Measurements from ENCODE around the gene MT1M. TPM values are rescaled to one million over a fixed set of nuclear protein-coding genes. Genes with fewer than 3 reads are reported as not detected.
"Not testable (repeated sequence)": the region's sequence is repeated elsewhere in the genome, so short reads cannot be mapped to it uniquely, and the experiment has no call there.

Gene MT1M
- not detected for total RNA-seq (2013)
- polyA plus RNA-seq (not detected), polyA minus RNA-seq (not detected in 2 replicates), total RNA-seq (0 to 0.05 (median 0) reads per million in 11 experiments)

- H3K4me1 Mint-ChIP-seq: peaks cover 27% of the 10 kb centered on the region
- H3K27me3 Mint-ChIP-seq (ENCODE audit: low read depth in 3 of 3): peaks cover 73 to 93% (median 89%) of the 10 kb centered on the region in 3 donors
- H4K20me1 ChIP-seq (ENCODE audit: insufficient read depth, low read length): no peaks in the 10 kb centered on the region
- peaks cover 0 to 9% of the 10 kb centered on the region in 2 donors for H3K36me3 Mint-ChIP-seq
- peaks cover 0 to 46% of the 10 kb centered on the region in 2 donors for H3K9me3 ChIP-seq (replicated peaks in 1 of 2; ENCODE audit: control insufficient read depth in 1 of 2, insufficient read depth in 1 of 2, low read length in 2 of 2)
- peak within 1 kb of the TSS; percentile 18 to 69 (median 36) for H3K4me3 ChIP-seq (replicated peaks in 1 of 3; ENCODE audit: low read depth in 2 of 3, low read length in 3 of 3)
- TF ChIP-seq CTCF (IDR thresholded peaks at IDR 0.05): no peak
- no peaks in the 10 kb centered on the region for H3K36me3 ChIP-seq (replicated peaks in 1 of 2; ENCODE audit: control insufficient read depth in 1 of 2, insufficient read depth in 2 of 2, low read length in 2 of 2)
- peaks cover 66 to 84% of the 10 kb centered on the region in 2 donors for H3K27me3 ChIP-seq (ENCODE audit: control insufficient read depth in 2 of 2, insufficient read depth in 2 of 2, low read length in 2 of 2)
- H3K79me2 ChIP-seq (ENCODE audit: insufficient read depth, low read length): no peaks in the 10 kb centered on the region
- under 1% methylated on average over 47 of the region's 61 CpGs for WGBS (ENCODE audit: insufficient coverage)
- H3K9ac ChIP-seq (ENCODE audit: insufficient read depth, low read length, poor library complexity, severe bottlenecking): no peak within 1 kb of the TSS
- no peak within 1 kb of the TSS for H3K27ac ChIP-seq (ENCODE audit: low read depth in 1 of 2, low read length in 2 of 2)
- H3K4me2 ChIP-seq (replicated peaks; ENCODE audit: extremely low read depth, low read length, poor library complexity, severe bottlenecking): peak within 1 kb of the TSS; percentile 61
- peaks cover 0 to 21% (median 8%) of the 10 kb centered on the region in 7 donors for H3K9me3 Mint-ChIP-seq
- no peak for DNase-seq
- peak within 1 kb of the TSS; percentile 68 for H2AFZ ChIP-seq (ENCODE audit: insufficient read depth, low read depth, low read length, poor library complexity, severe bottlenecking)
- H3K4me1 ChIP-seq (ENCODE audit: control insufficient read depth in 1 of 2, insufficient read depth in 2 of 2, low read length in 2 of 2): peaks cover 8 to 13% of the 10 kb centered on the region in 2 donors
- H3K4me3 Mint-ChIP-seq: peak within 1 kb of the TSS; percentile 68 to 94
- peak within 1 kb of the TSS in 1 of 7 donors; percentile 15 for H3K27ac Mint-ChIP-seq
- intact Hi-C loops (cut with micrococcal nuclease): no loop called here
Observed at GRCh38 chr16:56632156-56632847, at the start of gene MT1M. Gene MT1M (plus strand): TSS chr16:56632659. CDS start chr16:56632732, 73 bp downstream.

GRCh38 chr16:56582911-56583310 is 49.5 kb upstream of the MT1M start:
- H3K27me3 Mint-ChIP-seq (ENCODE audit: low read depth in 3 of 3): peaks cover 18 to 43% (median 23%) of the 10 kb centered on the region in 3 donors
- H3K4me3 ChIP-seq (replicated peaks in 1 of 3; ENCODE audit: low read depth in 2 of 3, low read length in 3 of 3); H3K9ac ChIP-seq (ENCODE audit: insufficient read depth, low read length, poor library complexity, severe bottlenecking); intact Hi-C loops (cut with micrococcal nuclease); H3K36me3 ChIP-seq (replicated peaks in 1 of 2; ENCODE audit: control insufficient read depth in 1 of 2, insufficient read depth in 2 of 2, low read length in 2 of 2); H3K9me3 Mint-ChIP-seq; H4K20me1 ChIP-seq (ENCODE audit: insufficient read depth, low read length); H3K4me1 Mint-ChIP-seq; H3K4me2 ChIP-seq (replicated peaks; ENCODE audit: extremely low read depth, low read length, poor library complexity, severe bottlenecking); H2AFZ ChIP-seq (ENCODE audit: insufficient read depth, low read depth, low read length, poor library complexity, severe bottlenecking); H3K4me1 ChIP-seq (ENCODE audit: control insufficient read depth in 1 of 2, insufficient read depth in 2 of 2, low read length in 2 of 2); H3K9me3 ChIP-seq (replicated peaks in 1 of 2; ENCODE audit: control insufficient read depth in 1 of 2, insufficient read depth in 1 of 2, low read length in 2 of 2); H3K36me3 Mint-ChIP-seq; H3K27ac ChIP-seq (ENCODE audit: low read depth in 1 of 2, low read length in 2 of 2); H3K27ac Mint-ChIP-seq; H3K79me2 ChIP-seq (ENCODE audit: insufficient read depth, low read length); H3K4me3 Mint-ChIP-seq; DNase-seq: not testable (repeated sequence)
- no CpG with 5 or more reads among the region's 2 CpGs for WGBS (ENCODE audit: insufficient coverage)
- peaks cover 3 to 17% of the 10 kb centered on the region in 2 donors for H3K27me3 ChIP-seq (ENCODE audit: control insufficient read depth in 2 of 2, insufficient read depth in 2 of 2, low read length in 2 of 2)

Data from CD14-positive monocyte (primary cell).